H9 (cell line): ENCODE results near the gene CORO7. TPM values are rescaled to one million over a fixed set of nuclear protein-coding genes. Genes with fewer than 3 reads are reported as not detected.

Experiments used
- DNase-seq: peaks from one replicate; pipeline ENCODE4 v3.0.0-alpha.2; 2017
- H2AFZ ChIP-seq: one replicate; pipeline ENCODE4 v1.6.1; 2013; ENCODE audit warnings: mild to moderate bottlenecking, low read length, control low read depth, moderate library complexity
- H2AK5ac ChIP-seq: 2 replicates; pipeline ENCODE4 v1.6.1; 2013; ENCODE audit warnings: low read length, control low read depth, mixed read lengths; ENCODE audit not compliant: insufficient read length
- H2BK120ac ChIP-seq: one replicate; pipeline ENCODE4 v1.6.1; 2013; ENCODE audit warnings: low read depth, mild to moderate bottlenecking, low read length, control low read depth, inconsistent platforms; ENCODE audit not compliant: poor library complexity, severe bottlenecking
- H2BK12ac ChIP-seq: 2 replicates; pipeline ENCODE4 v1.6.1; 2013; ENCODE audit warnings: low read length, control low read depth, mixed read lengths, low read depth; ENCODE audit not compliant: insufficient read length
- H2BK15ac ChIP-seq: 2 replicates; pipeline ENCODE4 v1.6.1; 2013; ENCODE audit warnings: low read depth, low read length, control low read depth
- H2BK20ac ChIP-seq: one replicate; pipeline ENCODE4 v1.6.1; 2013; ENCODE audit warnings: low read depth, mild to moderate bottlenecking, low read length, control low read depth, inconsistent platforms; ENCODE audit not compliant: poor library complexity, severe bottlenecking
- H2BK5ac ChIP-seq: 2 replicates; pipeline ENCODE4 v1.6.1; 2013; ENCODE audit warnings: low read length, control low read depth, mixed read lengths; ENCODE audit not compliant: insufficient read length
- H3K14ac ChIP-seq: 2 replicates; pipeline ENCODE4 v1.6.1; 2013; ENCODE audit warnings: low read length, control low read depth; ENCODE audit not compliant: insufficient read depth
- H3K18ac ChIP-seq: 2 replicates; pipeline ENCODE4 v1.6.1; 2013; ENCODE audit warnings: low read depth, mild to moderate bottlenecking, mixed read lengths, low read length, control low read depth; ENCODE audit not compliant: insufficient read length
- H3K23ac ChIP-seq: 2 replicates; pipeline ENCODE4 v1.6.1; 2013; ENCODE audit warnings: low read length, control low read depth, mixed read lengths, low read depth; ENCODE audit not compliant: insufficient read length
- H3K23me2 ChIP-seq: 2 replicates; pipeline ENCODE4 v1.6.1; 2013; ENCODE audit warnings: low read depth, mild to moderate bottlenecking, mixed read lengths, low read length, control low read depth; ENCODE audit not compliant: insufficient read length, poor library complexity, severe bottlenecking
- H3K27ac ChIP-seq: 2 replicates; pipeline ENCODE4 v1.5.1; 2013; ENCODE audit warnings: low read length, control low read depth, mixed read lengths, low read depth; ENCODE audit not compliant: insufficient read length
- H3K27me3 ChIP-seq: 2 replicates; pipeline ENCODE4 v1.6.1; 2013; ENCODE audit warnings: low read length, control low read depth, inconsistent platforms; ENCODE audit not compliant: insufficient read depth
- H3K4ac ChIP-seq: 2 replicates; pipeline ENCODE4 v1.6.1; 2013; ENCODE audit warnings: low read depth, mild to moderate bottlenecking, control low read depth, inconsistent platforms, low read length, moderate library complexity
- H3K4me1 ChIP-seq: 2 replicates; pipeline ENCODE4 v1.6.1; 2013; ENCODE audit warnings: low read length, control low read depth, inconsistent platforms; ENCODE audit not compliant: insufficient read depth
- H3K4me2 ChIP-seq: 2 replicates; pipeline ENCODE4 v1.6.1; 2013; ENCODE audit warnings: low read length, control low read depth, mixed read lengths; ENCODE audit not compliant: insufficient read length, insufficient read depth
- H3K56ac ChIP-seq: 2 replicates; pipeline ENCODE4 v1.6.1; 2013; ENCODE audit warnings: low read depth, mild to moderate bottlenecking, mixed read lengths, low read length, control low read depth; ENCODE audit not compliant: insufficient read length
- H3K79me1 ChIP-seq: 2 replicates; pipeline ENCODE4 v1.6.1; 2013; ENCODE audit warnings: low read depth, mild to moderate bottlenecking, moderate library complexity, low read length, control low read depth, inconsistent platforms; ENCODE audit not compliant: insufficient read depth, poor library complexity, severe bottlenecking
- H3K79me2 ChIP-seq: 2 replicates; pipeline ENCODE4 v1.6.1; 2013; ENCODE audit warnings: low read length, control low read depth, inconsistent platforms; ENCODE audit not compliant: insufficient read depth
- H3K9ac ChIP-seq: 2 replicates; pipeline ENCODE4 v1.6.1; 2013; ENCODE audit warnings: low read length, control low read depth, mixed read lengths; ENCODE audit not compliant: insufficient read length; ENCODE audit errors: extremely low read depth
- H3K9me3 ChIP-seq: one replicate; pipeline ENCODE4 v1.6.1; 2013; ENCODE audit warnings: low read depth, low read length, inconsistent platforms; ENCODE audit not compliant: control insufficient read depth
- H3T11ph ChIP-seq: one replicate; pipeline ENCODE4 v1.6.1; 2013; ENCODE audit warnings: mild to moderate bottlenecking, low read length, control low read depth, inconsistent platforms
- H4K20me1 ChIP-seq: one replicate; pipeline ENCODE4 v1.6.1; 2013; ENCODE audit not compliant: control insufficient read depth, insufficient read length, insufficient read depth
- H4K5ac ChIP-seq: 2 replicates; pipeline ENCODE4 v1.6.1; 2013; ENCODE audit warnings: low read depth, mild to moderate bottlenecking, mixed read lengths, low read length, control low read depth; ENCODE audit not compliant: insufficient read length
- H4K8ac ChIP-seq: replicated peaks from 2 replicates; pipeline ENCODE4 v1.6.1; 2013; ENCODE audit warnings: low read length, control low read depth, mixed read lengths, low read depth; ENCODE audit not compliant: insufficient read length
- H4K91ac ChIP-seq: 2 replicates; pipeline ENCODE4 v1.6.1; 2013; ENCODE audit warnings: low read depth, mild to moderate bottlenecking, moderate library complexity, mixed read lengths, low read length, control low read depth; ENCODE audit not compliant: insufficient read length
- H3K27ac Mint-ChIP-seq, 3 experiments: 2 replicates in 2 of 3; 3 replicates in 1 of 3; pipeline ENCODE4 v1.8.0; 2020 to 2021; ENCODE audit warnings: mixed read lengths in 3 of 3, mild to moderate bottlenecking in 1 of 3, moderate library complexity in 1 of 3
- H3K27me3 Mint-ChIP-seq: 2 replicates; pipeline ENCODE4 v1.8.0; 2021; ENCODE audit warnings: low read depth, mild to moderate bottlenecking, moderate library complexity, mixed read lengths
- H3K36me3 Mint-ChIP-seq, 3 experiments: 2 replicates in 2 of 3; 3 replicates in 1 of 3; pipeline ENCODE4 v1.8.0; 2020 to 2021; ENCODE audit warnings: low read depth in 3 of 3, mixed read lengths in 3 of 3; ENCODE audit not compliant: insufficient read depth in 1 of 3
- H3K4me1 Mint-ChIP-seq, 2 experiments: 2 replicates each; pipeline ENCODE4 v1.8.0; 2020; ENCODE audit warnings: mixed read lengths in 2 of 2
- H3K4me3 Mint-ChIP-seq, 2 experiments: 2 replicates in 1 of 2; 3 replicates in 1 of 2; pipeline ENCODE4 v1.8.0; 2020 to 2021; ENCODE audit warnings: mild to moderate bottlenecking in 2 of 2, mixed read lengths in 2 of 2, moderate library complexity in 1 of 2
- H3K9me3 Mint-ChIP-seq, 2 experiments: 2 replicates in 1 of 2; 3 replicates in 1 of 2; pipeline ENCODE4 v1.8.0; 2020; ENCODE audit warnings: mild to moderate bottlenecking in 2 of 2, mixed read lengths in 2 of 2, moderate library complexity in 1 of 2
- WGBS: extraction: QIAGEN DNeasy Blood & Tissue Kit; methylation state at CpG from one replicate; pipeline ENCODE4 v1.1.7; 2013; ENCODE audit warnings: missing lambda C conversion rate, low lambda C conversion rate, mixed read lengths; ENCODE audit not compliant: insufficient read length; ENCODE audit errors: extremely low coverage; 5-methylcytosine and 5-hydroxymethylcytosine counted together
- total RNA-seq: library from RNA; stranded (reverse); gene quantifications from 2 replicates; pipeline ENCODE4 v1.2.1, GENCODE V29; 2021
- TF ChIP-seq, protein P1 (sequence below): fragments of 200-600 bp; sonication (generic); conservative IDR thresholded peaks from 3 replicates; pipeline ENCODE4 v1.8.0; 2021; ENCODE audit warnings: antibody characterized with exemption, mild to moderate bottlenecking

Gene CORO7
- total RNA-seq, 1 experiment from 2014 or later = 38.4 TPM

GRCh38 chr16:4356820-4357219 lies 59.6 kb downstream of the CORO7 start:
- H3K36me3 Mint-ChIP-seq = peaks cover 2 to 4% (median 2%) of the 10 kb centered on the region in 3 experiments; a peak in 2 of 7 replicates
- no peaks in the 10 kb centered on the region for H3K9me3 ChIP-seq

More at GRCh38 chr16:4356820-4357219, 59.6 kb downstream of the CORO7 start:
- Histone ChIP-seq H2BK12ac (no peak overlapping the region), H3K23me2 (peaks cover 4% of the 10 kb centered on the region), H3K56ac (no peak overlapping the region), H2AK5ac (no peak overlapping the region), H3K23ac (no peak overlapping the region), H4K20me1 (no peaks in the 10 kb centered on the region), H3K18ac (no peak overlapping the region), H4K91ac (no peak overlapping the region), H3K14ac (no peak overlapping the region), H2AFZ (no peak overlapping the region), H3K27me3 (no peaks in the 10 kb centered on the region), H3K9ac (no peak overlapping the region), H3T11ph (no peak overlapping the region), H3K79me1 (no peaks in the 10 kb centered on the region), H3K4me1 (no peaks in the 10 kb centered on the region), H4K8ac (no peak overlapping the region), H3K79me2 (no peaks in the 10 kb centered on the region), H2BK20ac (no peak overlapping the region), H3K27ac (no peak overlapping the region), H3K4me2 (no peak overlapping the region), H3K4ac (no peak overlapping the region), H2BK15ac (no peak overlapping the region), H4K5ac (no peak overlapping the region), H2BK120ac (no peak overlapping the region), H2BK5ac (no peak overlapping the region)
- Mint-ChIP-seq H3K9me3 (no peaks in the 10 kb centered on the region; a peak in 1 of 5 replicates), H3K27me3 (no peaks in the 10 kb centered on the region), H3K27ac (peak overlapping the region in 1 of 3 experiments; percentile 40; a peak in 1 of 7 replicates), H3K4me1 (peaks cover 1 to 4% of the 10 kb centered on the region in 2 experiments; a peak in 2 of 4 replicates), H3K4me3 (no peak overlapping the region)
- WGBS = no CpG with 5 or more reads among the region's 7 CpGs
- TF ChIP-seq, protein P1, sequence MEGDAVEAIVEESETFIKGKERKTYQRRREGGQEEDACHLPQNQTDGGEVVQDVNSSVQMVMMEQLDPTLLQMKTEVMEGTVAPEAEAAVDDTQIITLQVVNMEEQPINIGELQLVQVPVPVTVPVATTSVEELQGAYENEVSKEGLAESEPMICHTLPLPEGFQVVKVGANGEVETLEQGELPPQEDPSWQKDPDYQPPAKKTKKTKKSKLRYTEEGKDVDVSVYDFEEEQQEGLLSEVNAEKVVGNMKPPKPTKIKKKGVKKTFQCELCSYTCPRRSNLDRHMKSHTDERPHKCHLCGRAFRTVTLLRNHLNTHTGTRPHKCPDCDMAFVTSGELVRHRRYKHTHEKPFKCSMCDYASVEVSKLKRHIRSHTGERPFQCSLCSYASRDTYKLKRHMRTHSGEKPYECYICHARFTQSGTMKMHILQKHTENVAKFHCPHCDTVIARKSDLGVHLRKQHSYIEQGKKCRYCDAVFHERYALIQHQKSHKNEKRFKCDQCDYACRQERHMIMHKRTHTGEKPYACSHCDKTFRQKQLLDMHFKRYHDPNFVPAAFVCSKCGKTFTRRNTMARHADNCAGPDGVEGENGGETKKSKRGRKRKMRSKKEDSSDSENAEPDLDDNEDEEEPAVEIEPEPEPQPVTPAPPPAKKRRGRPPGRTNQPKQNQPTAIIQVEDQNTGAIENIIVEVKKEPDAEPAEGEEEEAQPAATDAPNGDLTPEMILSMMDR = no peak
- no peak for DNase-seq
